Fibroblast of upper back skin (primary cell): ENCODE measurements around the gene SAP30.

Experiments used
- DNase-seq: peaks from one replicate; pipeline ENCODE4 v3.0.0-alpha.2; 2013

SAP30 gene

GRCh38 chr4:173367946-173368345 is 2.8 kb upstream of the SAP30 start:
- DNase-seq = no peak

GRCh38 chr4:173370130-173370476 is 651 bp upstream of the SAP30 start:
- DNase-seq = no peak

GRCh38 chr4:173371292-173372192 is 788 bp downstream of the SAP30 start:
- peak; percentile 72 for DNase-seq

- no peak for DNase-seq
Measured at GRCh38 chr4:173374588-173374987, 3.8 kb downstream of the SAP30 start.

GRCh38 chr4:173379929-173380328 is 9.2 kb downstream of the SAP30 start:
- no peak for DNase-seq

GRCh38 chr4:173380987-173381386 is 10.2 kb downstream of the SAP30 start:
- DNase-seq = no peak

GRCh38 chr4:173381610-173382009 is 10.9 kb downstream of the SAP30 start:
- no peak for DNase-seq

- DNase-seq = no peak
Measured at GRCh38 chr4:173382349-173382748, 11.6 kb downstream of the SAP30 start.

GRCh38 chr4:173386751-173387150 is 16.0 kb downstream of the SAP30 start:
- DNase-seq = no peak

- no peak for DNase-seq
Measured at GRCh38 chr4:173391701-173392100, 20.9 kb downstream of the SAP30 start.

- DNase-seq = no peak
Measured at GRCh38 chr4:173397604-173398003, 26.9 kb downstream of the SAP30 start.

- DNase-seq = peak; percentile 54
Measured at GRCh38 chr4:173398220-173398619, 27.5 kb downstream of the SAP30 start.

- peak; percentile 67 for DNase-seq
Measured at GRCh38 chr4:173398779-173399415, 28.1 kb downstream of the SAP30 start, which contains the start of gene SCRG1. Gene SCRG1 (minus strand): TSS chr4:173399116. CDS start chr4:173391414, 7,702 bp downstream.

- DNase-seq = no peak
Measured at GRCh38 chr4:173401063-173401462, 30.3 kb downstream of the SAP30 start.

GRCh38 chr4:173403051-173403450 is 32.3 kb downstream of the SAP30 start:
- DNase-seq = peak; percentile 58

GRCh38 chr4:173404296-173404865 is 33.6 kb downstream of the SAP30 start:
- no peak for DNase-seq

- no peak for DNase-seq
Measured at GRCh38 chr4:173405840-173406606, 35.3 kb downstream of the SAP30 start.

GRCh38 chr4:173410079-173410478 is 39.3 kb downstream of the SAP30 start:
- no peak for DNase-seq

- no peak for DNase-seq
Measured at GRCh38 chr4:173411106-173411693, 40.4 kb downstream of the SAP30 start.

- DNase-seq = peak; percentile 73
Measured at GRCh38 chr4:173413036-173413435, 42.3 kb downstream of the SAP30 start.

- no peak for DNase-seq
Measured at GRCh38 chr4:173414456-173414855, 43.7 kb downstream of the SAP30 start.

GRCh38 chr4:173415092-173415491 is 44.3 kb downstream of the SAP30 start:
- no peak for DNase-seq
